Kidney (tissue), 14 donors: ENCODE results near the gene LCN10. TPM values are rescaled to one million over a fixed set of nuclear protein-coding genes. Genes with fewer than 3 reads are reported as not detected.
"Not testable (repeated sequence)": the region's sequence is repeated elsewhere in the genome, so short reads cannot be mapped to it uniquely, and the experiment has no call there.

ENCODE experiments used
- DNase-seq, 5 donors: peaks; one replicate each; pipeline ENCODE4 v3.0.0-alpha.2; 2013 to 2020
- FAIRE-seq: peaks from 2 replicates; lab custom pipeline; 2012; peaks lifted over from hg19 to GRCh38; lab: Jason Lieb, UNC
- H3K27ac ChIP-seq, 2 donors: one replicate each; pipeline ENCODE4 v1.7.0; 2013; ENCODE audit warnings: low read depth in 2 of 2, low read length in 2 of 2, inconsistent platforms in 1 of 2
- H3K27me3 ChIP-seq: one replicate; pipeline ENCODE4 v1.7.1; 2013; ENCODE audit warnings: low read length, inconsistent platforms; ENCODE audit not compliant: control insufficient read depth, insufficient read depth
- H3K36me3 ChIP-seq, 3 donors: one replicate each; pipeline versions ENCODE4 v1.7.0 to v1.7.1; 2013; ENCODE audit warnings: low read length in 3 of 3, control low read depth in 1 of 3, inconsistent platforms in 1 of 3; ENCODE audit not compliant: insufficient read depth in 3 of 3, control insufficient read depth in 2 of 3
- H3K4me1 ChIP-seq, 3 donors: one replicate each; pipeline versions ENCODE4 v1.7.0 to v1.7.1; 2013; ENCODE audit warnings: low read length in 3 of 3, inconsistent platforms in 1 of 3, low read depth in 1 of 3; ENCODE audit not compliant: control insufficient read depth in 2 of 3, insufficient read depth in 2 of 3
- H3K4me3 ChIP-seq, 3 donors: one replicate each; pipeline versions ENCODE4 v1.7.0 to v1.8.1; 2013; ENCODE audit warnings: low read length in 3 of 3, control low read depth in 1 of 3, inconsistent platforms in 1 of 3
- H3K9ac ChIP-seq, 3 donors: one replicate each; pipeline versions ENCODE4 v1.7.0 to v1.7.1; 2013; ENCODE audit warnings: low read length in 3 of 3, control low read depth in 1 of 3, inconsistent platforms in 1 of 3
- H3K9me3 ChIP-seq, 3 donors: one replicate each; pipeline versions ENCODE4 v1.7.0 to v1.7.1; 2013; ENCODE audit warnings: low read length in 3 of 3, control low read depth in 1 of 3, inconsistent platforms in 1 of 3; ENCODE audit not compliant: control insufficient read depth in 2 of 3, insufficient read depth in 1 of 3
- intact Hi-C: fragments of 100-400 bp; cut with DNase I; formaldehyde crosslinking; loops from one replicate; pipeline ENCODE4 v1.11.1; 2022
- polyA plus RNA-seq: library from polyadenylated mRNA; stranded (reverse); fragments of 350-450 nt; fragmentation: Illumina TruSeq; extraction: RNeasy Lipid Tissue Mini Kit (QIAGEN cat#74804); gene quantifications from one replicate; pipeline ENCODE4 v1.2.3, GENCODE V29; 2014; ENCODE audit warnings: low read depth, low replicate concordance; ENCODE audit not compliant: insufficient read depth
- total RNA-seq: library from RNA; stranded (reverse); fragmentation: NEBNext Ultra II Directional; extraction: Animal tissue kit (Norgen Biotek cat#: 25700); gene quantifications from one replicate; pipeline ENCODE4 v1.2.1, GENCODE V29; 2021
- TF ChIP-seq, protein P1 (sequence below): IDR thresholded peaks from 3 replicates; pipeline ENCODE4 v1.5.1; 2012; ENCODE audit warnings: mild to moderate bottlenecking, moderate library complexity, borderline replicate concordance; ENCODE audit not compliant: insufficient read depth; ENCODE audit errors: extremely low read depth
- donor health status: control.
- donor health status: control.
- donor health status: control.
- donor health status: control.
- donor health status: control.
- donor health status: DM: yes; HTN: yes; CAD: no.
- donor health status: Normal renal cell carcinoma (clear cell type).

The LCN10 gene
- total and polyA plus RNA-seq, 2 donors from 2014 or later, result 3.9 to 8.4 TPM

DNA sequence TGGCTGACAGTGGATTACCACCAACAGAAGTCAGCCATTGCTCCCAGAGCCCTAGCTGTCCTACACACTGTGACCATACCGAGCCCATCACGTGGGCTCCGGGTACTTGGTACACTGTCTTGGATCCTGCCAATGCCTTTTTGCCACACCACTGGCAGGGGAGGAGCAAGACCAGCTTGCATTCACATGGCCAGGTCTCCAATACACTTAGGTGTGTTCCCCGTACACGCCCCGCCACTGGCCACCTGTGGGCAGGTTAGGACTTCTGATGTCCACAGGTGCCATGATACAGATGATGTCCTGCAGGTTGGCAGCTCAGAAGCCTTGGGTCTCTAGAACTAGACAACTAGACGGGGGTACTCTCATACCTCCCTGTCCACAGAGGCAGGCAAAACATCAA lies 35.7 kb downstream of the LCN10 start:
- no peaks in the 10 kb centered on the region for H3K27me3 ChIP-seq
- no peaks in the 10 kb centered on the region for H3K9me3 ChIP-seq
- intact Hi-C loops, result no loop called here
- H3K36me3 ChIP-seq, result no peaks in the 10 kb centered on the region
- TF ChIP-seq, protein P1, sequence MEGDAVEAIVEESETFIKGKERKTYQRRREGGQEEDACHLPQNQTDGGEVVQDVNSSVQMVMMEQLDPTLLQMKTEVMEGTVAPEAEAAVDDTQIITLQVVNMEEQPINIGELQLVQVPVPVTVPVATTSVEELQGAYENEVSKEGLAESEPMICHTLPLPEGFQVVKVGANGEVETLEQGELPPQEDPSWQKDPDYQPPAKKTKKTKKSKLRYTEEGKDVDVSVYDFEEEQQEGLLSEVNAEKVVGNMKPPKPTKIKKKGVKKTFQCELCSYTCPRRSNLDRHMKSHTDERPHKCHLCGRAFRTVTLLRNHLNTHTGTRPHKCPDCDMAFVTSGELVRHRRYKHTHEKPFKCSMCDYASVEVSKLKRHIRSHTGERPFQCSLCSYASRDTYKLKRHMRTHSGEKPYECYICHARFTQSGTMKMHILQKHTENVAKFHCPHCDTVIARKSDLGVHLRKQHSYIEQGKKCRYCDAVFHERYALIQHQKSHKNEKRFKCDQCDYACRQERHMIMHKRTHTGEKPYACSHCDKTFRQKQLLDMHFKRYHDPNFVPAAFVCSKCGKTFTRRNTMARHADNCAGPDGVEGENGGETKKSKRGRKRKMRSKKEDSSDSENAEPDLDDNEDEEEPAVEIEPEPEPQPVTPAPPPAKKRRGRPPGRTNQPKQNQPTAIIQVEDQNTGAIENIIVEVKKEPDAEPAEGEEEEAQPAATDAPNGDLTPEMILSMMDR, result no peak
- no peak overlapping the region for H3K4me3 ChIP-seq
- H3K9ac ChIP-seq, result no peak overlapping the region
- FAIRE-seq (no peak), DNase-seq (no peak)
- no peak overlapping the region for H3K27ac ChIP-seq
- peaks cover 0 to 4% (median 0%) of the 10 kb centered on the region in 3 donors for H3K4me1 ChIP-seq

DNA sequence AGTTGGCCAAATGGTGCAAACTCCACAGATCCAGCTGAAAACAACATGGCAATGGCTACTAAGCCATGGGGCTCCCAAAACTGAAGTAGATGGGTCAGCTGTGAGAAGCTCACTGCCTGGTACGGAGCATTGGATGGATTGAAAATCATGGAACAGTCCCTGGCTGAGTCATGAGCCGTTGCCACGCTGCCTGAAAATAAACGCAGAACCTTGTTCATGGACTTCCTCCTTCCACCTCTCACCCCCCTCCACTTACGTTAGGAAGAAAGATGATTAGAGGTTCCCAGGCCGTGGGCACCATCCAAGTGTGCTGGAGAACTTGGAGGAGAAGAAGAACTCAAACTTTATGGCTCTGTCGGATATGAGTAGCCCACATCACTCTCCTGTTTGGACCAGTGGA lies 37.2 kb downstream of the LCN10 start:
- peaks cover 2% of the 10 kb centered on the region for H3K27me3 ChIP-seq
- H3K4me3 ChIP-seq, result no peak overlapping the region
- TF ChIP-seq, protein P1, result no peak
- intact Hi-C loops, result no loop called here
- no peaks in the 10 kb centered on the region for H3K4me1 ChIP-seq
- FAIRE-seq (no peak), DNase-seq (no peak)
- H3K27ac ChIP-seq, result no peak overlapping the region
- H3K36me3 ChIP-seq, result no peaks in the 10 kb centered on the region
- no peak overlapping the region for H3K9ac ChIP-seq
- H3K9me3 ChIP-seq, result no peaks in the 10 kb centered on the region

DNA sequence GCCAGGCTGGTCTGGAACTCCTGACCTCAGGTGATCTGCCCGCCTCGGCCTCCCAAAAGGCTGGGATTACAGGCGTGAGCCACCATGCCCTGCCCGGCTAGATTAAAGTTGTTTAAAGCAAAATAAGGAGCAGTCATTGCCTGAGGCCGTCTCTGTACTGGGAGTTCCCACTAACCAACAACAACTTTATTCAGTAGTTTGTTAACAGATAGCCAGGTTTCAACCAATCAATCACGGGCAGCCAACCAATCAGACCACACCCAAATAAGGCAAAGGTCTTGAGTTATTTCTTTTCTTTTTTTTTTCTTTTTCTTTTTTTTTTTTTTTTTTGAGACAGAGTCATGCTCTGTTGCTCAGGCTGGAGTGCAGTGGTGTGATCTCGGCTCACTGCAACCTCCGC lies 38.0 kb downstream of the LCN10 start:
- H3K4me3 ChIP-seq, H3K36me3 ChIP-seq, intact Hi-C loops, H3K27ac ChIP-seq, H3K4me1 ChIP-seq, H3K9me3 ChIP-seq, FAIRE-seq, H3K9ac ChIP-seq, H3K27me3 ChIP-seq, DNase-seq: not testable (repeated sequence)

DNA sequence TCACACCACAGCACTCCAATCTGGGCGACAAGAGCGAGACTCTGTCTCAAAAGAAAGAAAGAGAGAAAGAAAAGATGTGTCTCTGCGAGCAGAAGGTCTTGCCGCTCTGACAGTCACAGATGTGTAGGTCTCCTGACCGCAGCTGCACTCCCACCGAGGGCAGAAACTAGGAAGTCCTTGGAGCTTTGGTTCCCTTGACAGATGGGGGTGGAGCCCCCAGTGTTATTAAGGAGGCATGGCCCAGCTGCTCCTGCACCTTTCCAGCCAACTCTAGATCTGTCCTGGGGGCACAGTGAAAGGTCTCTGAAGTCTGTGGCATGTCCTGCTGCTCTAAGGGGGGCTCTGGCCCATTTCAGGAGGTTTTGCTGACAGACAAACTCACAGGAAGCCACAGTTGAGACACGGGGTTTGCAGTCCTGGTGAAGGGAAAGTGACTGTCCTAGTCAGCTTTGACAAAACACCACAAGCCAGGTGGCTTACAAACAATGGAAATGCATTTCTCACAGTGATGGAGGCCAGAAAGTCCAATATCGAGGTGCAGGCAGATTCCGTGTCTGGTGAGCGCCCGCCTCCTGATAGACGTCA lies 39.4 kb downstream of the LCN10 start:
- no peak overlapping the region for H3K9ac ChIP-seq
- peaks cover 0 to 5% (median 0%) of the 10 kb centered on the region in 3 donors for H3K4me1 ChIP-seq
- TF ChIP-seq, protein P1, result no peak
- intact Hi-C loops, result no loop called here
- peaks cover 2% of the 10 kb centered on the region for H3K27me3 ChIP-seq
- no peak overlapping the region for H3K4me3 ChIP-seq
- DNase-seq (no peak), FAIRE-seq (no peak)
- H3K9me3 ChIP-seq, result no peaks in the 10 kb centered on the region
- no peak overlapping the region for H3K27ac ChIP-seq
- no peaks in the 10 kb centered on the region for H3K36me3 ChIP-seq
